A673 (cell line): ENCODE results near the gene RPH3AL. TPM values are rescaled to one million over a fixed set of nuclear protein-coding genes. Genes with fewer than 3 reads are reported as not detected.
"Not testable (repeated sequence)": the region's sequence is repeated elsewhere in the genome, so short reads cannot be mapped to it uniquely, and the experiment has no call there.

Experiments used
- BruUV-seq: library from RNA; stranded (reverse); fragments of 400-500 nt; replicated peaks from 2 replicates; lab custom pipeline; 2021; lab: Mats Ljungman, UMichigan
- CTCF ChIA-PET: fragments of 300-600 bp; sonication (Branson Sonifier 250); formaldehyde crosslinking; loops from one replicate; lab custom pipeline; 2022; ENCODE audit warnings: antibody characterized with exemption; lab: Charles Lee
- POLR2A ChIA-PET: fragments of 300-600 bp; sonication (Branson Sonifier 250); formaldehyde crosslinking; loops from one replicate; lab custom pipeline; 2022; ENCODE audit warnings: antibody characterized with exemption; ENCODE audit not compliant: low non-redundant PET; lab: Charles Lee
- DNase-seq: peaks from one replicate; pipeline ENCODE4 v3.0.0-alpha.2; 2015; ENCODE audit warnings: low spot score
- H3K27ac ChIP-seq: fragments of 200-600 bp; sonication (generic); 2 replicates; pipeline ENCODE4 v1.5.1; 2016; ENCODE audit warnings: mixed run types, low read depth, mild to moderate bottlenecking, mixed read lengths, antibody characterized with exemption, low read length; ENCODE audit not compliant: poor library complexity, severe bottlenecking
- H3K27me3 ChIP-seq: fragments of 200-600 bp; sonication (generic); replicated peaks from 2 replicates; pipeline ENCODE4 v1.6.1; 2017; ENCODE audit warnings: mixed run types, low read depth, mild to moderate bottlenecking, mixed read lengths, antibody characterized with exemption, low read length; ENCODE audit not compliant: insufficient read depth, poor library complexity
- H3K36me3 ChIP-seq: fragments of 200-600 bp; sonication (generic); 2 replicates; pipeline ENCODE4 v1.6.1; 2016; ENCODE audit warnings: mixed run types, mild to moderate bottlenecking, mixed read lengths, antibody characterized with exemption, low read length; ENCODE audit not compliant: insufficient read depth, poor library complexity, severe bottlenecking
- H3K4me1 ChIP-seq: fragments of 200-600 bp; sonication (generic); 2 replicates; pipeline ENCODE4 v1.6.1; 2017; ENCODE audit warnings: mixed run types, mild to moderate bottlenecking, mixed read lengths, antibody characterized with exemption, low read length; ENCODE audit not compliant: insufficient read depth, poor library complexity, severe bottlenecking
- H3K4me3 ChIP-seq: fragments of 200-600 bp; sonication (generic); 2 replicates; pipeline ENCODE4 v1.5.1; 2016; ENCODE audit warnings: low read depth, mixed run types, mild to moderate bottlenecking, mixed read lengths, low read length; ENCODE audit not compliant: poor library complexity, severe bottlenecking
- H3K9me3 ChIP-seq: fragments of 200-600 bp; sonication (generic); 2 replicates; pipeline ENCODE4 v1.6.1; 2016; ENCODE audit warnings: mixed run types, low read depth, mild to moderate bottlenecking, mixed read lengths, antibody characterized with exemption, low read length; ENCODE audit not compliant: poor library complexity, severe bottlenecking
- EZH2 ChIP-seq: fragments of 200-600 bp; sonication (generic); IDR thresholded peaks from 2 replicates; pipeline ENCODE4 v1.6.1; 2017; ENCODE audit warnings: borderline replicate concordance, low read depth, mild to moderate bottlenecking, mixed read lengths, antibody characterized with exemption, low read length; ENCODE audit not compliant: poor library complexity, severe bottlenecking
- intact Hi-C: fragments of 100-400 bp; cut with micrococcal nuclease; formaldehyde crosslinking; loops from one replicate; pipeline ENCODE4 v1.10.0; 2022; ENCODE audit not compliant: unreplicated experiment
- total RNA-seq: library from RNA; stranded (reverse); gene quantifications from 2 replicates; pipeline ENCODE4 v1.2.3, GENCODE V29; 2021
- TF ChIP-seq, protein P1 (sequence below): fragments of 300-800, 200-600 bp; sonication (generic); conservative IDR thresholded peaks from 2 replicates; pipeline ENCODE4 v1.5.1; 2017; ENCODE audit warnings: low read depth, mild to moderate bottlenecking, antibody characterized with exemption, low read length, moderate library complexity, mixed read lengths

The RPH3AL gene
- total RNA-seq, 1 experiment from 2014 or later: 0.82 TPM

DNA sequence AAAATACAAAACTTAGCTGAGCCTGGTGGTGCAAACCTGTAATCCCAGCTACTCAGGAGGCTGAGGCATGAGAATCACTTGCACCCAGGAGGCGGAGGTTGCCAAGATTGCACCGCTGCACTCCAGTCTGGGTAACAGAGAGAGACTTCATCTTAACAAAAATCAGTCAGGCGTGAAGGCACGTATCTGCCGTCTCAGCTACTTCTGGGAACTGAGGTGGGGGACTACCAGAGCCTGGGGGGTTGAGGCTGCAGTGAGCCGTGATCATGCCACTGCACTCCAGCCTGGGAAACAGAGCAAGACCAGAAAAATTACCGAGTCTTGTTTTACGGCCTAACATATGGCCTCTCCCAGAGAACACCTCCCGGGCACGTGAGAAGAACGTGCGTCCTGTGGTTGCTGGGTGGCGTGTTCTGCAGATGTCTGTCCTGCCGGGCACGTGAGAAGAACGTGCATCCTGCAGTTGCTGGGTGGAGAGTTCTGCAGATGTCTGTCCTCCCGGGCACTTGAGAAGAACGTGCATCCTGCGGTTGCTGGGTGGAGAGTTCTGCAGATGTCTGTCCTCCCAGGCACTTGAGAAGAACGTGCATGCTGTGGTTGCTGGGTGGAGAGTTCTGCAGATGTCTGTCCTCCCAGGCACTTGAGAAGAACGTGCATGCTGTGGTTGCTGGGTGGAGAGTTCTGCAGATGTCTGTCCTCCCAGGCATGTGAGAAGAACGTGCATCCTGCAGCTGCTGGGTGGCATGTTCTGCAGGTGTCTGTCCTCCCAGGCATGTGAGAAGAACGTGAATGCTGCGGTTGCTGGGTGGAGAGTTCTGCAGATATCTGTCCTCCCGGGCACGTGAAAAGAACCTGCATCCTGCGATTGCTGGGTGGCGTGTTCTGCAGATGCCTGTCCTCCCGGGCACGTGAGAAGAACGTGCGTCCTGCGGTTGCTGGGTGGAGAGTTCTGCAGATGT, 14.3 kb upstream of the RPH3AL start:
- POLR2A ChIA-PET, H3K4me3 ChIP-seq, H3K36me3 ChIP-seq, H3K27ac ChIP-seq, intact Hi-C loops, H3K9me3 ChIP-seq, CTCF ChIA-PET, H3K27me3 ChIP-seq, DNase-seq, H3K4me1 ChIP-seq, BruUV-seq: not testable (repeated sequence)

DNA sequence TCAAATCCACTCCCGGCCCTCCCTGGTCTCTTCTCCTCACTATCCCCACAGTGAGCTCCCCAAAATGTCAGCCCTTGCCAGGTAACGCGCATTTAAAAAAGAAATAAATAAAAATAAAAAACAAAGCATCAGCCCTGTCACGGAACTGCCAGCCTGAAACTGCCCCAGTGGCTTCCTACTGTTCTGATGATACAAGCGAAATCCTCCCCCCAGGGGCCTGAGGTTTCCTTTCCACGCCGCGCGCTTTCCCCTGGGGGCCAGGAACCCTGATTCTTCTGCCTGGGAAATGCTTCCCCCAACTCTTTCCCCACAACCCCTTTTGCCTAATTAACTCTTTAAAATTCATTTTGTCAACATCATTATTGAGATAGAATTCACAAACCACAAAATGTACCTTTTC, 12.2 kb upstream of the RPH3AL start:
- no peaks in the 10 kb centered on the region for H3K9me3 ChIP-seq
- no peak overlapping the region for H3K27ac ChIP-seq
- intact Hi-C loops: no loop called here
- H3K4me1 ChIP-seq: no peaks in the 10 kb centered on the region
- POLR2A ChIA-PET: no interaction called here
- no TSS peak for BruUV-seq
- CTCF ChIA-PET: no interaction called here
- H3K27me3 ChIP-seq: no peaks in the 10 kb centered on the region
- H3K36me3 ChIP-seq: no peaks in the 10 kb centered on the region
- no peak overlapping the region for H3K4me3 ChIP-seq
- TF ChIP-seq EZH2: no peak
- TF ChIP-seq, protein P1, sequence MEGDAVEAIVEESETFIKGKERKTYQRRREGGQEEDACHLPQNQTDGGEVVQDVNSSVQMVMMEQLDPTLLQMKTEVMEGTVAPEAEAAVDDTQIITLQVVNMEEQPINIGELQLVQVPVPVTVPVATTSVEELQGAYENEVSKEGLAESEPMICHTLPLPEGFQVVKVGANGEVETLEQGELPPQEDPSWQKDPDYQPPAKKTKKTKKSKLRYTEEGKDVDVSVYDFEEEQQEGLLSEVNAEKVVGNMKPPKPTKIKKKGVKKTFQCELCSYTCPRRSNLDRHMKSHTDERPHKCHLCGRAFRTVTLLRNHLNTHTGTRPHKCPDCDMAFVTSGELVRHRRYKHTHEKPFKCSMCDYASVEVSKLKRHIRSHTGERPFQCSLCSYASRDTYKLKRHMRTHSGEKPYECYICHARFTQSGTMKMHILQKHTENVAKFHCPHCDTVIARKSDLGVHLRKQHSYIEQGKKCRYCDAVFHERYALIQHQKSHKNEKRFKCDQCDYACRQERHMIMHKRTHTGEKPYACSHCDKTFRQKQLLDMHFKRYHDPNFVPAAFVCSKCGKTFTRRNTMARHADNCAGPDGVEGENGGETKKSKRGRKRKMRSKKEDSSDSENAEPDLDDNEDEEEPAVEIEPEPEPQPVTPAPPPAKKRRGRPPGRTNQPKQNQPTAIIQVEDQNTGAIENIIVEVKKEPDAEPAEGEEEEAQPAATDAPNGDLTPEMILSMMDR: no peak
- no peak for DNase-seq

DNA sequence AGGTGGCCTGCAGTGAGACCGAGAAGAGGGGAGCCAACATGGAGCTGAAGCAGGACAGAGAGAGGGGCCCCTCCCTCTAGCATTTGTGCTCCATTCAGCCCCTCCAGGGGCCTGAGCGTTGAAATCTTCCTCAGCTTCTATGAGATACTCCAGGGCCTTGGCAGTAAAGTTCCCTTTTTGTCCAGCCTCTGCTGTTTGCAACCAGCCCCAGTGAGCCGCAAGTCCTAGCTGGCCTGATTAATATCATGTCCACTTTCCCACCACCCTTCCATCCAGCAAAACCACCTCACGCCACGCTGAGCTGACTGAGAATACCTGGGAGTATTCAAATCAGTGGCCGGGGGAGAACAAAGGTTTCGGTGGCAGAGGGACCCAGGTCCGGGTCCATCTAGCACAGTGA, 11.7 kb upstream of the RPH3AL start:
- Histone ChIP-seq H3K4me3 (no peak overlapping the region), H3K27ac (no peak overlapping the region), H3K4me1 (no peaks in the 10 kb centered on the region), H3K27me3 (no peaks in the 10 kb centered on the region), H3K9me3 (no peaks in the 10 kb centered on the region), H3K36me3 (no peaks in the 10 kb centered on the region)
- TF ChIP-seq, protein P1: no peak
- no peak for TF ChIP-seq EZH2
- DNase-seq: no peak
- ChIA-PET CTCF (interaction anchor here (0.7 kb wide), 1 partner anchor 990 kb away, joined by 3 read pairs; no protein-coding TSS in a partner anchor), POLR2A (no interaction called here)
- BruUV-seq: no TSS peak
- intact Hi-C loops: no loop called here
